ENCODE measurements around the gene ALG1. TPM values are rescaled to one million over a fixed set of nuclear protein-coding genes. Genes with fewer than 3 reads are reported as not detected.

The ALG1 gene
- total and polyA plus RNA-seq, 2 of the 13 experiments (the other 11 are each of a cell fraction or from before 2014, with no cell fraction given): 43.3 to 75.6 TPM

DNA sequence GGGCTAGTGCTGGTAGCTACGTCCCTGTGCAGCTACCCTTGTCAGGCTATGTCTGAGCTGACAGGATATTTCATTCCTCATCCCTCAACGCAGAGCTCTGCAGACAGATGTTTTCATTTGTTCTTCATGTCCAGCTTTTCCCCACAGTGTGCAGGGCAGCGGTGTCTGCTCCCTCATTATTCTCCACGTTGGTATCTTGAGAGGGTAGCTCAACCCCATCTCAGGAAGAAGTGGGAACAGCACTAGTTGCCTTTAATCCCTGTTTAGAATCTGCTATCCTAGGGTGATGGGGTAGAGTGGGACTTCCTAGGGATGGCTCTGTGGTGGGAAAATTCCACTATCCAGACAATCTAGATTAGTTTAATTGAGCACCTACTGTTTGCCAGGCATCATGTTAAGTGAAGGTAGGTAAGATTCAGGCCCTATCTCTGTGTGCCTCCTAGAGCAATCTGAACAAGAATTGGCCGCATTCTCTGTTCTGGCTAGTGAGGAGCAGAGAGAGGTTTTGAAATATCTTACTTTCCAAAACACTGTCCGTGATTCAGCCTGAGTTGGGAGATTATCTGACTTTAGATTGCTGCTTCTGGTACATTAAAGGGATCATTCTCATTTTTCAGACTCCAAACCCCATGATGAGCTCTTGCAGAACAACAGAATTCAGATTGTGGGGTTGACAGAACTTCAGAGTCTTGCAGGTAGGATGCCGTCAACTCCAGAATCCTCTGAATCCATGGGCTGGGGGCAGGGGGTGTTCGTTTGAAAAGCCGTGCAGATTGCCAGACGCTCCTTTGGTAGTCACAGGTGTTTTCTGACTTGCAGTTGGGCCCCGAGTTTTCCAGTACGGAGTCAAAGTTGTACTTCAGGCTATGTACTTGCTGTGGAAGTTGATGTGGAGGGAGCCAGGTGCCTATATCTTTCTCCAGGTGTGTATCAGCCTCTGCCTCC, 963 bp downstream of the ALG1 start:
- H3K4me1 ChIP-seq (ENCODE audit: insufficient read depth, low read length): peaks cover 23% of the 10 kb centered on the region
- ATAC-seq (peak; percentile 21), DNase-seq (ENCODE audit: low spot score) (no peak), FAIRE-seq (no peak)
- no TSS peak for BruUV-seq (replicated peaks)
- H3K27ac ChIP-seq (ENCODE audit: extremely low read length, insufficient read depth, low read length): peak overlapping the region; percentile 70
- 59% methylated on average over 12 of the region's 12 CpGs for WGBS (ENCODE audit: low lambda C conversion rate)
- H3K4me3 ChIP-seq (replicated peaks in 1 of 3; ENCODE audit: insufficient read depth in 1 of 3, low read depth in 2 of 3, low read length in 3 of 3): peak overlapping the region; percentile 79 to 89 (median 82)
- POLR2A ChIA-PET: interaction anchor here (0.7 to 2.2 kb wide), 14 partner anchors 9 to 166 kb away, joined by 3 to 15 read pairs (median 4); partner anchors contain the start of genes NAGPA and SEC14L5
- CTCF ChIA-PET (ENCODE audit: low intra/inter-chr PET ratio, low total read pairs): no interaction called here
- in situ Hi-C loops (cut with HindIII; ENCODE audit: extremely low pct_ligation_motif_present, low pct_unique_long_range_greater_than_20kb): no loop called here
- H3K27me3 ChIP-seq (ENCODE audit: control insufficient read depth in 1 of 2, insufficient read depth in 2 of 2, low read length in 2 of 2): no peaks in the 10 kb centered on the region; a peak in 1 of 5 replicates
- H3K4me2 ChIP-seq (ENCODE audit: low read depth, low read length): peak overlapping the region; percentile 95
- H2AFZ ChIP-seq (ENCODE audit: low read length): peak overlapping the region; percentile 4
- H3K79me2 ChIP-seq (ENCODE audit: insufficient read depth, low read length): peaks cover 26% of the 10 kb centered on the region
- peaks cover 22 to 37% of the 10 kb centered on the region in 2 experiments for H3K36me3 ChIP-seq (replicated peaks in 1 of 2; ENCODE audit: control insufficient read depth in 1 of 2, insufficient read depth in 2 of 2, low read length in 2 of 2)
- peak overlapping the region; percentile 85 for H3K9ac ChIP-seq (ENCODE audit: insufficient read depth, low read depth, low read length)
- H4K20me1 ChIP-seq (ENCODE audit: insufficient read depth, low read length): no peaks in the 10 kb centered on the region
- intact Hi-C loops (cut with micrococcal nuclease; ENCODE audit: unreplicated experiment): loop anchor here (5.0 kb wide), 2 partner anchors 35 to 115 kb away; partner anchors contain the start of gene SEC14L5
- H3K9me3 ChIP-seq (ENCODE audit: low read length): no peaks in the 10 kb centered on the region
- TF ChIP-seq TCF7 (IDR thresholded peaks at IDR 0.05; ENCODE audit: low read depth) (no peak), ZNF34 (CRISPR knock-in tag; IDR thresholded peaks at IDR 0.05; ENCODE audit: borderline replicate concordance) (0 out of 2 replicates have a peak, but pooled peaks have one; percentile 40), ZNF841 (CRISPR knock-in tag; IDR thresholded peaks at IDR 0.05; ENCODE audit: borderline replicate concordance) (no peak), IKZF1 (IDR thresholded peaks at IDR 0.05) (no peak), YEATS2 (CRISPR knock-in tag; IDR thresholded peaks at IDR 0.05; ENCODE audit: borderline replicate concordance) (no peak), NFKB2 (CRISPR knock-in tag; IDR thresholded peaks at IDR 0.05; ENCODE audit: borderline replicate concordance) (no peak), RBM39 (IDR thresholded peaks at IDR 0.05; ENCODE audit: low read depth, low read length, poor library complexity, severe bottlenecking) (no peak), ZMYM3 (CRISPR knock-in tag; IDR thresholded peaks at IDR 0.05) (no peak), POLR2G (IDR thresholded peaks at IDR 0.05; ENCODE audit: low read depth, low read length) (no peak), NPAS2 (CRISPR knock-in tag; IDR thresholded peaks at IDR 0.05; ENCODE audit: borderline replicate concordance) (no peak), SIN3A (IDR thresholded peaks at IDR 0.05; ENCODE audit: borderline replicate concordance, low read depth, low read length) (no peak)
- TF ChIP-seq, protein P1, sequence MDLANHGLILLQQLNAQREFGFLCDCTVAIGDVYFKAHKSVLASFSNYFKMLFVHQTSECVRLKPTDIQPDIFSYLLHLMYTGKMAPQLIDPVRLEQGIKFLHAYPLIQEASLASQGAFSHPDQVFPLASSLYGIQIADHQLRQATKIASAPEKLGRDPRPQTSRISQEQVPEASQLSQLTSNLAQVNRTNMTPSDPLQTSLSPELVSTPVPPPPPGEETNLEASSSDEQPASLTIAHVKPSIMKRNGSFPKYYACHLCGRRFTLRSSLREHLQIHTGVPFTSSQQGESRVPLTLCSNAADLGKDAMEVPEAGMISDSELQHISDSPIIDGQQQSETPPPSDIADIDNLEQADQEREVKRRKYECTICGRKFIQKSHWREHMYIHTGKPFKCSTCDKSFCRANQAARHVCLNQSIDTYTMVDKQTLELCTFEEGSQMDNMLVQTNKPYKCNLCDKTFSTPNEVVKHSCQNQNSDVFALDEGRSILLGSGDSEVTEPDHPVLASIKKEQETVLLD (CRISPR knock-in tag; IDR thresholded peaks at IDR 0.05; ENCODE audit: low read depth): no peak
- TF ChIP-seq, protein P2, sequence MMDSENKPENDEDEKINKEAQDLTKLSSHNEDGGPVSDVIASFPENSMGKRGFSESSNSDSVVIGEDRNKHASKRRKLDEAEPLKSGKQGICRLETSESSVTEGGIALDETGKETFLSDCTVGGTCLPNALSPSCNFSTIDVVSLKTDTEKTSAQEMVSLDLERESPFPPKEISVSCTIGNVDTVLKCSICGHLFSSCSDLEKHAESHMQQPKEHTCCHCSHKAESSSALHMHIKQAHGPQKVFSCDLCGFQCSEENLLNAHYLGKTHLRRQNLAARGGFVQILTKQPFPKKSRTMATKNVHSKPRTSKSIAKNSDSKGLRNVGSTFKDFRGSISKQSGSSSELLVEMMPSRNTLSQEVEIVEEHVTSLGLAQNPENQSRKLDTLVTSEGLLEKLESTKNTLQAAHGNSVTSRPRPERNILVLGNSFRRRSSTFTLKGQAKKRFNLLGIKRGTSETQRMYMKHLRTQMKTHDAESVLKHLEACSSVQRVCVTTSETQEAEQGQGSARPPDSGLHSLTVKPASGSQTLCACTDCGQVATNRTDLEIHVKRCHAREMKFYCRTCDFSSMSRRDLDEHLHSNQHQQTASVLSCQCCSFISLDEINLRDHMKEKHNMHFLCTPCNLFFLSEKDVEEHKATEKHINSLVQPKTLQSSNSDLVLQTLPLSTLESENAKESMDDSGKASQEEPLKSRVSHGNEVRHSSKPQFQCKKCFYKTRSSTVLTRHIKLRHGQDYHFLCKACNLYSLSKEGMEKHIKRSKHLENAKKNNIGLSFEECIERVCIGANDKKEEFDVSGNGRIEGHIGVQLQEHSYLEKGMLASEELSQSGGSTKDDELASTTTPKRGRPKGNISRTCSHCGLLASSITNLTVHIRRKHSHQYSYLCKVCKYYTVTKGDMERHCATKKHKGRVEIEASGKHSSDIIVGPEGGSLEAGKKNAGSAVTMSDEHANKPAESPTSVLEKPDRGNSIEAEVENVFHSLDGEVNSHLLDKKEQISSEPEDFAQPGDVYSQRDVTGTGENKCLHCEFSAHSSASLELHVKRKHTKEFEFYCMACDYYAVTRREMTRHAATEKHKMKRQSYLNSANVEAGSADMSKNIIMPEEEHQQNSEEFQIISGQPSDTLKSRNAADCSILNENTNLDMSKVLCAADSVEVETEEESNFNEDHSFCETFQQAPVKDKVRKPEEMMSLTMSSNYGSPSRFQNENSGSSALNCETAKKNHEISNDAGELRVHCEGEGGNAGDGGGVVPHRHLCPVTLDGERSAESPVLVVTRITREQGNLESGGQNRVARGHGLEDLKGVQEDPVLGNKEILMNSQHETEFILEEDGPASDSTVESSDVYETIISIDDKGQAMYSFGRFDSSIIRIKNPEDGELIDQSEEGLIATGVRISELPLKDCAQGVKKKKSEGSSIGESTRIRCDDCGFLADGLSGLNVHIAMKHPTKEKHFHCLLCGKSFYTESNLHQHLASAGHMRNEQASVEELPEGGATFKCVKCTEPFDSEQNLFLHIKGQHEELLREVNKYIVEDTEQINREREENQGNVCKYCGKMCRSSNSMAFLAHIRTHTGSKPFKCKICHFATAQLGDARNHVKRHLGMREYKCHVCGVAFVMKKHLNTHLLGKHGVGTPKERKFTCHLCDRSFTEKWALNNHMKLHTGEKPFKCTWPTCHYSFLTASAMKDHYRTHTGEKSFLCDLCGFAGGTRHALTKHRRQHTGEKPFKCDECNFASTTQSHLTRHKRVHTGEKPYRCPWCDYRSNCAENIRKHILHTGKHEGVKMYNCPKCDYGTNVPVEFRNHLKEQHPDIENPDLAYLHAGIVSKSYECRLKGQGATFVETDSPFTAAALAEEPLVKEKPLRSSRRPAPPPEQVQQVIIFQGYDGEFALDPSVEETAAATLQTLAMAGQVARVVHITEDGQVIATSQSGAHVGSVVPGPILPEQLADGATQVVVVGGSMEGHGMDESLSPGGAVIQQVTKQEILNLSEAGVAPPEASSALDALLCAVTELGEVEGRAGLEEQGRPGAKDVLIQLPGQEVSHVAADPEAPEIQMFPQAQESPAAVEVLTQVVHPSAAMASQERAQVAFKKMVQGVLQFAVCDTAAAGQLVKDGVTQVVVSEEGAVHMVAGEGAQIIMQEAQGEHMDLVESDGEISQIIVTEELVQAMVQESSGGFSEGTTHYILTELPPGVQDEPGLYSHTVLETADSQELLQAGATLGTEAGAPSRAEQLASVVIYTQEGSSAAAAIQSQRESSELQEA (CRISPR knock-in tag; IDR thresholded peaks at IDR 0.05; ENCODE audit: not compliant biosample characterization): no peak
